Cardiac muscle cell (in vitro differentiated cells and primary cell): ENCODE data around the gene GUK1. TPM values are rescaled to one million over a fixed set of nuclear protein-coding genes. Genes with fewer than 3 reads are reported as not detected.

ENCODE experiments used
- DNase-seq, 2 donors: peaks; one replicate each; pipeline versions ENCODE4 v3.0.0 to v3.0.0-alpha.2; 2010 to 2017; ENCODE audit warnings: low read depth in 1 of 2, low spot score in 1 of 2
- H3K27ac ChIP-seq: fragments of 200-600 bp; sonication (generic); 2 replicates; pipeline ENCODE4 v1.5.1; 2016
- H3K27me3 ChIP-seq: fragments of 200-600 bp; sonication (generic); 2 replicates; pipeline ENCODE4 v1.6.0; 2016; ENCODE audit warnings: control low read depth
- H3K36me3 ChIP-seq: fragments of 200-600 bp; sonication (generic); 2 replicates; pipeline ENCODE4 v1.5.1; 2016; ENCODE audit warnings: control low read depth
- H3K4me1 ChIP-seq: fragments of 200-600 bp; sonication (generic); 2 replicates; pipeline ENCODE4 v1.8.1; 2017; ENCODE audit warnings: low read depth, mild to moderate bottlenecking, mixed run types
- H3K4me3 ChIP-seq: fragments of 200-600 bp; sonication (generic); 2 replicates; pipeline ENCODE4 v1.5.1; 2016; ENCODE audit warnings: mild to moderate bottlenecking
- H3K9me3 ChIP-seq: fragments of 200-600 bp; sonication (generic); 2 replicates; pipeline ENCODE4 v1.5.1; 2017; ENCODE audit warnings: low read depth, mild to moderate bottlenecking, control low read depth
- CTCF ChIP-seq: IDR thresholded peaks from 2 replicates; pipeline ENCODE4 v1.5.1; 2012; ENCODE audit warnings: low read depth, mild to moderate bottlenecking, low read length
- polyA plus RNA-seq: library from polyadenylated mRNA; unstranded; fragments of >200 nt; fragmentation: Nextera tagmentation; extraction: Ambion mirVana; gene quantifications from 2 replicates; pipeline ENCODE4 v1.2.1, GENCODE V29; 2016
- total RNA-seq: library from RNA; depleted of rRNA; stranded (reverse); fragments of >200 nt; gene quantifications from 2 replicates; pipeline ENCODE4 v1.2.3, GENCODE V29; 2016

The GUK1 gene
- total and polyA plus RNA-seq, 2 experiments from 2014 or later: 354 to 450 TPM

GRCh38 chr1:228102791-228103620 lies 37.1 kb upstream of the GUK1 start, which contains the start of gene C1orf35:
TSS of gene C1orf35 (minus strand) at chr1:228103325. CDS start at chr1:228103227, 98 bp downstream.
- DNase-seq: peak; percentile 93 to 95
- Histone ChIP-seq H3K4me3 (peak within 1 kb of the TSS; percentile 92), H3K27ac (peak within 1 kb of the TSS; percentile 90), H3K27me3 (no peaks in the 10 kb centered on the region), H3K9me3 (no peaks in the 10 kb centered on the region), H3K36me3 (peaks cover 28% of the 10 kb centered on the region), H3K4me1 (no peaks in the 10 kb centered on the region)
- TF ChIP-seq CTCF: no peak

DNA sequence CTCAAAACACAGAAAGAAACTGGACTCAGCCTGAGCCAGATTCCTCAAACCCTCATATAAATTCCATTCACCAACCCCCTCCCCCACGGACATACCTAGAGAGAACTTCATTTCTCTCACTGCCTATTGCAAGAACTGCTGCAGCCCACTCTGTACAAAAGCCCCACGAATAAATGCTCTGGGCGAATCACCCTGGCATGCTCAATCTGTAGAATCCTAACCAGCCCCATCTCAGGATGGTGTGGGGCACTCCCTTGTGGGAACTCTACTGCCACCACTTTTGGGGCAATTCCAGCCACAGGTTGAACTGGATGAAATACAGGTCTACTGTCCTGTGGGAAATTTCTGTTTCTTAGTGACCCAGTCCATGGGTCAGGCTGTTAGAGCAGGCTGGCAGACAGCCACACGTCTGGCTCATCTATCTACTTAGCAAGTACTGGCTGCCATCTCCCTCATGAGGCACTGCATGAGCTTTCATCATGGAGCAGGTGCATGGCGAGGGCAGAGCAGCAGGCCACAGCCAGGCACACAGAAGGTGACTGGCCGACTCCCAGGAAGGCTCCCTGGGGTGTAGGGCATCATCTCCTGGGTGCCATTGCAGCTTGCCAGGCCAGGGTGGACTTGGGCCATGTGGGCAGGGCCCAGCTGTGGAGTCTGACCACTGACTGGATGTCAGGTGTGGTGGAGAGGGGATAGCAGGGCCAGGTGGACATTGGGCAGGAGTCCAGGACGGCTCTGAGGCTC lies 35.4 kb upstream of the GUK1 start:
- DNase-seq: no peak
- no peak for TF ChIP-seq CTCF
- Histone ChIP-seq H3K27ac (peak overlapping the region; percentile 11), H3K4me1 (no peaks in the 10 kb centered on the region), H3K36me3 (peaks cover 11% of the 10 kb centered on the region), H3K27me3 (no peaks in the 10 kb centered on the region), H3K9me3 (no peaks in the 10 kb centered on the region), H3K4me3 (no peak overlapping the region)

GRCh38 chr1:228105270-228105995 lies 34.6 kb upstream of the GUK1 start:
- H3K9me3 ChIP-seq: no peaks in the 10 kb centered on the region
- H3K27me3 ChIP-seq: no peaks in the 10 kb centered on the region
- TF ChIP-seq CTCF: no peak
- DNase-seq: no peak
- peaks cover 9% of the 10 kb centered on the region for H3K36me3 ChIP-seq
- no peaks in the 10 kb centered on the region for H3K4me1 ChIP-seq
- no peak overlapping the region for H3K4me3 ChIP-seq
- H3K27ac ChIP-seq: no peak overlapping the region

- Histone ChIP-seq H3K9me3 (no peaks in the 10 kb centered on the region), H3K4me3 (no peak overlapping the region), H3K27me3 (no peaks in the 10 kb centered on the region), H3K27ac (no peak overlapping the region), H3K4me1 (no peaks in the 10 kb centered on the region), H3K36me3 (peaks cover 4% of the 10 kb centered on the region)
- DNase-seq: no peak
- TF ChIP-seq CTCF: no peak
These were observed 33.9 kb upstream of the GUK1 start for GRCh38 chr1:228105996-228106799.

DNA sequence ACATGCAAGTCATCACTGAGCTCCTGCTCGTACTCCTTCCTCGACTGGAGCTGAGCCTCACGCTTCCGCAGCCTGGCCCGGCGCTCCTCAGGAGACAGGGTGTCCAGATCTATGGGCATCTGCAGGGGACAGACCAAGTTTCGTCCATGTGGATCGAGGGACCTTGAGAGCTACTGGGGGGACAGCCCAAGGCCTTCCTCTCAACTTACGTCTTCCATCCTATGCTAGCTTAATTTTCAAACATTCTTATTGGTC lies 33.4 kb upstream of the GUK1 start:
- DNase-seq: no peak
- Histone ChIP-seq H3K4me3 (no peak overlapping the region), H3K27ac (no peak overlapping the region), H3K27me3 (no peaks in the 10 kb centered on the region), H3K36me3 (peaks cover 2% of the 10 kb centered on the region), H3K4me1 (no peaks in the 10 kb centered on the region), H3K9me3 (no peaks in the 10 kb centered on the region)
- no peak for TF ChIP-seq CTCF
